Fibroblast of pulmonary artery (primary cell): Measurements from ENCODE around the gene CCDC57.

Experiments used
- DNase-seq: peaks from one replicate; pipeline ENCODE4 v3.0.0-alpha.2; 2010; ENCODE audit warnings: low read depth
- H3K4me3 ChIP-seq: replicated peaks from 2 replicates; pipeline ENCODE4 v1.5.1; 2011; ENCODE audit warnings: low read depth, mild to moderate bottlenecking, control low read depth, low read length, moderate library complexity
- TF ChIP-seq, protein P1 (sequence below): IDR thresholded peaks from 2 replicates; pipeline ENCODE4 v1.5.1; 2011; ENCODE audit warnings: mild to moderate bottlenecking, control low read depth, low read length, inconsistent platforms; ENCODE audit errors: missing control alignments

The CCDC57 gene

DNA sequence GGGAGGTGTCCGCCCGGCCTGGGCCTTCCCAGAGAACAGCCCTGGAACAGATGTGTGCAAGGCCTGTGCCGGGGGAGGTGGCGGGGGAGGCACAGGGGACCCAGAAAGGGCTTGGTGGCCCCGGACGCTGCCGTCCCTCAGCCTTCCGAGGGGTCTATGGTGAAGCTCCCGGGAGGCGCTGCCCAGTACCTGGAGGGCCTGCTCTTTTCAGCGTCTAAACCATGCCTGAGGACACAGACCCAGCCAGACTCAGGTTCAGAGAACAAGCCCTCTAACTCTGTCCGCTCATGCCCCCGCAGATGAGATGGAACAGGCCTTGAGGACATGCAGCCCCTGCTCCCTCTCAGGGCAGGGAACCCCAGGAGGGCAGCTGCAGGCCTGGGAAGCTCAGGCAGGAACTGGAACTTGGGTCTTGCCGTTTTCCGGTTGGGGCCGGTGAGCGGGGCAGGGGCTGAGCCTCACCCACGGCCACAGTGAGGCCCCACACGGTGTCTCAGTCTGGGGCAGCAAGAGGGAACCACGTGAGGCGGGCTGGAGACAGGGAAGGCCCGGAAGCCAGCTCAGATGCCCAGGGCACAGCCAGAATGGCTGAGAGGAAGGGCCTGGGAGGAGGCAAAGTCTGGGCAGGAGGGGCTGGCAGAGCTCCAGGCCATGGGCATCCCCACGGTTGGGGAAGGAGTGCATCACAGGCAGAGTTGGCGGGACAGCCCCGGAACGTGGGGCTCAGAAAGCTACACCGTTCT lies 28.7 kb upstream of the CCDC57 start:
- no peak overlapping the region for H3K4me3 ChIP-seq
- DNase-seq: peak; percentile 74
- TF ChIP-seq, protein P1, sequence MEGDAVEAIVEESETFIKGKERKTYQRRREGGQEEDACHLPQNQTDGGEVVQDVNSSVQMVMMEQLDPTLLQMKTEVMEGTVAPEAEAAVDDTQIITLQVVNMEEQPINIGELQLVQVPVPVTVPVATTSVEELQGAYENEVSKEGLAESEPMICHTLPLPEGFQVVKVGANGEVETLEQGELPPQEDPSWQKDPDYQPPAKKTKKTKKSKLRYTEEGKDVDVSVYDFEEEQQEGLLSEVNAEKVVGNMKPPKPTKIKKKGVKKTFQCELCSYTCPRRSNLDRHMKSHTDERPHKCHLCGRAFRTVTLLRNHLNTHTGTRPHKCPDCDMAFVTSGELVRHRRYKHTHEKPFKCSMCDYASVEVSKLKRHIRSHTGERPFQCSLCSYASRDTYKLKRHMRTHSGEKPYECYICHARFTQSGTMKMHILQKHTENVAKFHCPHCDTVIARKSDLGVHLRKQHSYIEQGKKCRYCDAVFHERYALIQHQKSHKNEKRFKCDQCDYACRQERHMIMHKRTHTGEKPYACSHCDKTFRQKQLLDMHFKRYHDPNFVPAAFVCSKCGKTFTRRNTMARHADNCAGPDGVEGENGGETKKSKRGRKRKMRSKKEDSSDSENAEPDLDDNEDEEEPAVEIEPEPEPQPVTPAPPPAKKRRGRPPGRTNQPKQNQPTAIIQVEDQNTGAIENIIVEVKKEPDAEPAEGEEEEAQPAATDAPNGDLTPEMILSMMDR: no peak

DNA sequence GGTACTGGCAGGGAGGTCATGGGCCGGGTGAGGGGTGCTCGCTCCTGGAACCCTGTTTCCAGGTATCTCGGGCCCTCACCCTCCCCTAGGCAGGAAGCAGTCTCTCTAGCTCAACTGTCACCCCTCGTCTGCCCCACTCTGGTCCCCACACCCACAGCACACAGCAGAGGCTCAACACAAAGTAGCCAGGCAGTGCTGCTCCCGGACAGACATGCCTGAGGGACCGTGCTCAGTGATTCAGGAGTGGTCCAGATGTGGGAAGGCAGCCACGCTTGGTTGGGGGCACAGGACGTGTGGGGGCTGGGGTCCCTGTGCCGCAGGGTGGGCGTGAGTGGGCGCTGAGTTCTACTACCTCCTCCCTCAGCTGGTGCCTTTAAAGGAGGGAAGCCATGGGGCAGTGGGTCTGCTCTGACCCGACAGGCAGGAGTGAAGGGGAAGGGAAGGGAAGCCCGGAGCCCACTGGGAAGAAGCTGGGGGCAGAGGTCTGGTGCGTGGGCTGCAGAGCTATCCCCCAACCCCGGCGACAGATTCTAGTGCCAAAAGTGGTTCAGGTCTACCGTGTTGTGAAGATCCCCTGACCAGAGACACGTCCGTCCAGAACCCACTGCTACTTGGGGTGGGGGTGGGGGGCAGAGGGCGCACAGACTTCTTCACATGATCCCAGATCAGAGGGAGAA lies 28.0 kb upstream of the CCDC57 start:
- TF ChIP-seq, protein P1: no peak
- DNase-seq: no peak

DNA sequence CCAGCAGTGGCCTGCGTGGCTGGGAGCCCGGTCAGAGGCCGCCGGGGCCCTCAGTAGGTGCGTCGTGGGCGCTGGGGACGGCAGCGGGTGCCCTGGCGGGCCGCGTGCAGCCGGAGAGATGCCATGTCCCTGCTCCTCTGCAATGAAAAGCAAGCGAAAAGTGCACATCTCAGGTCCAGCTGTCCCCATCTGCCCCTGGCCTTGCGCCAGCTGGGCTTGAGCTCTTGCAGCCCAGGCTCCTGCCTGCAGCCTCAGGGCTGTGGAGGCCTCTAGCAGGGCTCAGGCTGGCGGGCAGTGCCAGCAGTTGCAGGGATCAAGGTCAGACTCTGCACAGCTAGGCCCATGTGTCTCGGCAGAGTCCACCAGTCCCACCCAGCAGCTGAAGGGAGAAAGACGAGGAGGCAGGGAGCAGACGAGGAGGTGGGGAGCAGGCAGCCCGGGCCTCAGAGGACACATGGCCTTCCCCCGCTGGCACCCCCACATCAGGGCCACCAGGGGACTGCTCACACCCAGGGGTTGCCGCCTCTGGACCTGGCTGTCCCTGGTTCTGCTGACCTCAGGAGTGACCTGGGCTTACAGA lies 27.4 kb upstream of the CCDC57 start:
- TF ChIP-seq, protein P1: no peak
- H3K4me3 ChIP-seq: no peak overlapping the region
- DNase-seq: no peak

More for the DNA sequence above, 28.0 kb upstream of the CCDC57 start:
- H3K4me3 ChIP-seq: no peak overlapping the region

DNA sequence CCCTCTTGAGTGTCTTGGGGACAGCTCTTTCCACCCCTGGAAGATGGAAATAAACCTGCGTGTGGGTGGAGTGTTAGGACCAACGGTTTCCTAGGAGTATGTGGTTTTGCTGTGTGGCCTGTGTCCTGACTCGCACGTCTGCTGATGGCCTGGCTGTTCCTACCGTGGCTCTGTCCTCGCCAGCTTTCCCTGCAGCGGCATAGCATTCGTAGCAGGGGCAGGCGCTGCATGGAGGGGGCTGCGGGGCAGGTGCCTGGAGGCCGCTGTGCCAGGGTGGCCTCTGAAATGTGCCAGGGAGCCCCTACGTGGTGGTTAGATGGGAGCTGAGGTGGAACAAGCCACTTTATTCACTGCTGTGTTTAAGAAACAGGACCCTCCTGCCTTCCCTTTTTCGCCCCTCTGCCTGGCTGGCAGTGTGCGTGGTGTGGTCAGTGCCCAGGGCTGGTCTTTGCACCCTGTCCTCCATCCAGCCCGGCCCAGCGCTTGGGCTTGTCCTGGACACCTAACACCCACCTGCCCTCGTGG lies 26.8 kb upstream of the CCDC57 start:
- DNase-seq: no peak
- TF ChIP-seq, protein P1: no peak
- no peak overlapping the region for H3K4me3 ChIP-seq

DNA sequence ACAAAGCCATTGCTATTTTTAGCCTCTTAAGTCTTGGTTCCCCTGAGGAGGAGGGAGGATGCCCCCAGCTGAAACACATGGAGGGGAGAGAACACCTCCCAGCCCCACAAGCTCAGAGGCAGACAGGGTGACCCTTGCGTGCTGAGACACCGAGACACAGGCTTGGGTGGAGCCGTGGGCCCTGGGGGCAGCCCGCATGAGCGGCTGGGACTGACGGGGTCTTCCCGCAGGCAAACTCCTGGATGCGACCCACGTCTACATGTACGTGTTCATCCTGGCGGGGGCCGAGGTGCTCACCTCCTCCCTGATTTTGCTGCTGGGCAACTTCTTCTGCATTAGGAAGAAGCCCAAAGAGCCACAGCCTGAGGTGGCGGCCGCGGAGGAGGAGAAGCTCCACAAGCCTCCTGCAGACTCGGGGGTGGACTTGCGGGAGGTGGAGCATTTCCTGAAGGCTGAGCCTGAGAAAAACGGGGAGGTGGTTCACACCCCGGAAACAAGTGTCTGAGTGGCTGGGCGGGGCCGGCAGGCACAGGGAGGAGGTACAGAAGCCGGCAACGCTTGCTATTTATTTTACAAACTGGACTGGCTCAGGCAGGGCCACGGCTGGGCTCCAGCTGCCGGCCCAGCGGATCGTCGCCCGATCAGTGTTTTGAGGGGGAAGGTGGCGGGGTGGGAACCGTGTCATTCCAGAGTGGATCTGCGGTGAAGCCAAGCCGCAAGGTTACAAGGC lies 26.0 kb upstream of the CCDC57 start:
- TF ChIP-seq, protein P1: no peak
- no peak overlapping the region for H3K4me3 ChIP-seq
- peak; percentile 80 for DNase-seq

DNA sequence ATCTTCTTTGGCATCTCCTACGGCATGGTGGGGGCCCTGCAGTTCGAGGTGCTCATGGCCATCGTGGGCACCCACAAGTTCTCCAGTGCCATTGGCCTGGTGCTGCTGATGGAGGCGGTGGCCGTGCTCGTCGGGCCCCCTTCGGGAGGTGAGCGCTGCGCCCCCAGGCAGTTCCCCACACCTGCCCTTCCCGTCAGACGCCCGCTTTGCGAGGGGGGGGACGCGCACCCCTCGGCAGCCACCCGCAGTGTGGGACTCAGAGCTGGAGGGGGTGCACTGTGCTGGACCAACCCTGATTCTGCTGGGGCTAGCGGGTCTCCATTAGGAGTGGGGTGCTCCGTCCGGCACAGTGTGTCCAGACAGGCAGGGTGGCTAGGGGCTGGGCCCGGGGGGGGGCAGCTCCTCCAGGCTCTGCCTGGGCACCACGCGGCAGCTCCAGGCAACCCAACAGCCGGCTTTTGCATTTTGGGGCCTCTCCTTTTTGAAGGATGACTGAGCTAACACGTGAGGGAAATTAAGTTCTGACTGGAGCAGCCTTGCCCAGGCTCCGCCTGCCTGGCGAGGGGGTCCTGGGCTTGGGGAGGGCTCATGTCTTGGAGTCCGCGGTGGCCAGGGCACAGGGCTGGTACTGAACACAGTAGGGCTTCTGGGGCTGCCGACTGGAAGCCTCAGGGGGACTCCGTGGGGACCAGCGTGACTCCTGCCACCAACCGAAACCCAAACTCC lies 25.3 kb upstream of the CCDC57 start:
- TF ChIP-seq, protein P1: no peak
- no peak for DNase-seq

More for the DNA sequence above, 25.3 kb upstream of the CCDC57 start:
- no peak overlapping the region for H3K4me3 ChIP-seq
